ENCODE data around the gene RIPOR1.
"Not testable (repeated sequence)": the region's sequence is repeated elsewhere in the genome, so short reads cannot be mapped to it uniquely, and the experiment has no call there.

Gene RIPOR1, protein sequence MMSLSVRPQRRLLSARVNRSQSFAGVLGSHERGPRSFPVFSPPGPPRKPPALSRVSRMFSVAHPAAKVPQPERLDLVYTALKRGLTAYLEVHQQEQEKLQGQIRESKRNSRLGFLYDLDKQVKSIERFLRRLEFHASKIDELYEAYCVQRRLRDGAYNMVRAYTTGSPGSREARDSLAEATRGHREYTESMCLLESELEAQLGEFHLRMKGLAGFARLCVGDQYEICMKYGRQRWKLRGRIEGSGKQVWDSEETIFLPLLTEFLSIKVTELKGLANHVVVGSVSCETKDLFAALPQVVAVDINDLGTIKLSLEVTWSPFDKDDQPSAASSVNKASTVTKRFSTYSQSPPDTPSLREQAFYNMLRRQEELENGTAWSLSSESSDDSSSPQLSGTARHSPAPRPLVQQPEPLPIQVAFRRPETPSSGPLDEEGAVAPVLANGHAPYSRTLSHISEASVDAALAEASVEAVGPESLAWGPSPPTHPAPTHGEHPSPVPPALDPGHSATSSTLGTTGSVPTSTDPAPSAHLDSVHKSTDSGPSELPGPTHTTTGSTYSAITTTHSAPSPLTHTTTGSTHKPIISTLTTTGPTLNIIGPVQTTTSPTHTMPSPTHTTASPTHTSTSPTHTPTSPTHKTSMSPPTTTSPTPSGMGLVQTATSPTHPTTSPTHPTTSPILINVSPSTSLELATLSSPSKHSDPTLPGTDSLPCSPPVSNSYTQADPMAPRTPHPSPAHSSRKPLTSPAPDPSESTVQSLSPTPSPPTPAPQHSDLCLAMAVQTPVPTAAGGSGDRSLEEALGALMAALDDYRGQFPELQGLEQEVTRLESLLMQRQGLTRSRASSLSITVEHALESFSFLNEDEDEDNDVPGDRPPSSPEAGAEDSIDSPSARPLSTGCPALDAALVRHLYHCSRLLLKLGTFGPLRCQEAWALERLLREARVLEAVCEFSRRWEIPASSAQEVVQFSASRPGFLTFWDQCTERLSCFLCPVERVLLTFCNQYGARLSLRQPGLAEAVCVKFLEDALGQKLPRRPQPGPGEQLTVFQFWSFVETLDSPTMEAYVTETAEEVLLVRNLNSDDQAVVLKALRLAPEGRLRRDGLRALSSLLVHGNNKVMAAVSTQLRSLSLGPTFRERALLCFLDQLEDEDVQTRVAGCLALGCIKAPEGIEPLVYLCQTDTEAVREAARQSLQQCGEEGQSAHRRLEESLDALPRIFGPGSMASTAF

DNA sequence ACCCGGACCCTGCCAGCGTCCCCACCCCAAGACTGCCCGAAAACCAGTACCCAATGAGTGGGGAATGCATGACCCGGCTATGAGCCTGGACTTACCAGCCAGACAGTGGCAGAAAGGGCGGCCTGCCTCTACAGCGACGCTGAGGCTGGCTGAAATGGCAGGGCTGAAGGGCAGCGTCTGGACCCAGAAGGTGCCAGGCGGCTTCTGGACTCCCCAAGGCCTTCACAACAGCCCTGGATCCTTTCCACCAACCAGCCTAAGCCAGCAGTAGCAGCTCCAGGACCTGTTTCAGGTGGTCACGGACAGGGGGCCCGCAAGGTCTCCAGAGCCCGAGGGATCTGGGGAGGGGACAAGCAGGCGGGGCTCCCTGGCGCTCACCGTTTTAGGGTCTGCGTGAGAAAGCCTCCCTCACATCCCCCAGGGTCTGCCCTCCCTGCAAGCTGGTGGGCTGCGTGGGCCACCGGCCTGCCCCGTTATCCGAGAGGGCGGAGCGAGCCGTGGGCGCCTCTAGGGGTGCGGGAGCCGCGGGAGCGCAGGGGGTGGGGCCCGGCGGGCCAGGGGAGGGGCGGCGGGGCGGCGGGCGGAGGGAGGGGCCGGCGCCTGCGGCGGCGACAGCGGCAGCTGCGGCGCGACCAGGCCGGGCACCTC, at the start of gene RIPOR1:
RIPOR1 (plus strand) TSS at position 608 of the 648 bp plus-strand sequence. CDS start 9,618 bp downstream, outside the sequence.
- no peak for DNase-seq (ENCODE audit: low read depth in 2 of 2, low spot score in 1 of 2)

DNA sequence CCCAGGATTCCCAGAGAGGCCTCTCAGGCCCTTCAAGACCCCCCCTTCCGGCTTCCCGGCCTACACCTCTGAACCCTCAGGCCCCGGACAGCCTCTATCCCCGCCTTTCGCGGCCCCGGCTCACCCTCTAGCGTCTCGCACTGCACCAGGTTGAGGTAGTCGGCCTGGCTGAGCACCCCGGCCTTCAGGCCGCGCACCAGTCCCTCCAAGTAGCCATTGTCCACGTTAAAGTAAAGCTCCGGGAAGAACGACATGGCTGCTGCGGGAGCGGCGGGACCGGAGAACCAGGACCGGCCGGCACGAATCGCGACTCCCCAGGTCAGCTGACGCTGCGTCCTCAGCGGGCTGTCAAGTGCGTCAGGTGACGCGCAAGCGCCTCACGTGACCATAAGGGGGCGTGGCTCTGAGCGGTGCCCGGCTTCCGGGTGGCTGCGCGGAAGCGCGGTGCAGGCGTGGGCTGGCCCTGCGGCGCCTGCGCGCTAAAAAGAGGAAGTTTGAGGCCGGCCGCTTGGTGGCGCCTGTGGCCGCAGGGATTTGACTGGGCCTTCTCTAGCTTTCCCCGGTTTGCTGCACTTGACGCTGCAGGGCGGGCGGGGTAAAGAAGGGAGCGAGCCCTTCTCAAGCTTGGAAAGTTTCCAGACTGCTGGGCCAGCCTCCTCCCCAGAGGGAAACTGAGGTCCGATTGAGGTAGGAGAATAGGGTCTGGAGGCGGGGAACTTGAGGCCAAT, 47.6 kb upstream of the RIPOR1 start, which contains the start of gene ATP6V0D1:
ATP6V0D1 (minus strand) TSS at position 325 of the 728 bp plus-strand sequence; CDS start at position 254, 71 bp downstream.
- DNase-seq (ENCODE audit: low read depth in 2 of 2, low spot score in 1 of 2), result peak; percentile 98

DNA sequence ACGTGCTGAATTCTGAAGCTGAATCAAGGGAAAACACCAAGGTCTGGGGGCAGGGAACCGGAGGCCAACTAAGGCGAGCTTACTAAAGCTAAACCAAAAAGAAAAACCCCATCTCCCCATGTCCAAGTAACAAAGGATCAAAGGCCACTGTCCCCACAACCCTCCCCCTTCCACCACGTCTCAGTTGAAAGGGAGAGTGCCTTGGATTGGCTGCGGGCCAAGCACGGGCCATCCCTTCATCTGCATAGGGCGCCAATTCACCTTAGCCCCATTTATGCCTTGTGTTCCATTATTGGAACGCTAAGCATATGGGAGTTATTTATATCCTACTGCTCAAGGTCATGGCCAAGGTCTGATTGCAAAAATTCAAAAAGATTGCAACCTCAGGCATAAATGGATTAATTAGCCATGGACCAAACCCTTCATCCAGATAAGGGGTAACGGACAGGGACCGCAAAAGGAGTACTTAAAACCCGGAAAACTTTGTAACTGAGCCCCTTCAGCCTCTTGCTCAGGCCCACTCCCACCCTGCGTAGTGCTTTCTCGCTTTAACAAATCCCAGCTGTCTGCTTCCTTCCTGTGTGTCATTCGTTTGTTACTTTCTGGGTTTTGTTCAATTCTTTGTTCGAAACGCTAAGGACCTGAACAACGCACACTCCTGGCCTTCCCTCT, 46.9 kb upstream of the RIPOR1 start:
- DNase-seq (ENCODE audit: low read depth in 2 of 2, low spot score in 1 of 2), result no peak

DNA sequence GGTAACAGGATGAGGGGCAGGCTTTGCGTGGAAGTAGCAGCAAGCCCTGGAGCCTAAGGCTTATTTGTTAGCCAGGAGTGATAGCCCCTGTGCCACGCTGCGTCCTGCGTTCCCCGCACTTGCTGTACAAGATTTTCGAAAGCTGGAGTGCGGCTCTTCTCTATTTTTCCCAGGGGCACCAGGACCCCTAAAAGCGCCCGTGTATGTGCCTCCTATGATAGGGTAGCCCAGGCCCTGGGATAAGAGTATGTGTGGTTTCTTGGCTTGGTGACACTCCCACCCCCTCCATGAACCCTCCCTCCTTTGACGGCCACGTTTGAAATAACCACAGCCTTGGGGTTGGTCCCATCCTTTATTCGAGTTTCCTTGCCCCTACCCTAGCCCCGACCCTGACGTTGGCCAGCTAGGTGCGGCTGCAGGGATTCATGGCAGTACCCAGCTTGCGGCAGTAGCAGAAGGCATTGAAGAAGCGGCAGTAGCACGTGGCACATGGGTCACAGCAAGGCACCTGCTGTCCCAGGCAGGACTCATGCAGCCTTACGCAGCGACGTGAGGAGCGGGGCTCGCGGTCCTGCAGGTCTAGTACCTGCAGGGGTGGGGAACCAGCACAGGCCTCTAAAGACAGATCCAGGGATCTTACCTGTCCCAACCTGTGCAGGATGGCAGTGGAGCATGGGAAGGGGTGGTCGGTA, 46.2 kb upstream of the RIPOR1 start:
- DNase-seq (ENCODE audit: low read depth in 2 of 2, low spot score in 1 of 2), result no peak

DNA sequence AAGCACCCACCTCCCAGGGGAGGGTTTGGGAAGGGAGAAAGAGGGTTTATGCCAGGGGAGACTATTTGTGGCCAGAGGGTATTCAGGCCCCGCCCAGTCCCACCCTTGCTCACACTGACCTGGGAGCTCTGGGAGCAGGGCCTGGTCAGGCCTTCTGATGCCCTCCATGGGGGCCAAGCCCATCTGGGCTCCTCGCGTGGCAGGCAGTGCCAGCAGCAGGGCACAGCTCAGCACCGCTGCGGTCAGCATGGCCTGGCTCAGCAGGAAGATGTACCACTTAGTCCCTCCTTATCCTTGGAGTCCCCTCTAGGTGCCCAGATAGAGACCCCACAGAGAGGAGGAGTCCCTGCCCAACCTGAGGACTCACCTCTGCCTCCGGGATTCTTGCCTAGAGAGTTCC, 45.5 kb upstream of the RIPOR1 start, which contains the start of gene AGRP:
AGRP (minus strand) TSS at position 398 of the 400 bp plus-strand sequence; CDS start at position 249, 149 bp downstream.
- DNase-seq (ENCODE audit: low read depth in 2 of 2, low spot score in 1 of 2), result no peak

DNA sequence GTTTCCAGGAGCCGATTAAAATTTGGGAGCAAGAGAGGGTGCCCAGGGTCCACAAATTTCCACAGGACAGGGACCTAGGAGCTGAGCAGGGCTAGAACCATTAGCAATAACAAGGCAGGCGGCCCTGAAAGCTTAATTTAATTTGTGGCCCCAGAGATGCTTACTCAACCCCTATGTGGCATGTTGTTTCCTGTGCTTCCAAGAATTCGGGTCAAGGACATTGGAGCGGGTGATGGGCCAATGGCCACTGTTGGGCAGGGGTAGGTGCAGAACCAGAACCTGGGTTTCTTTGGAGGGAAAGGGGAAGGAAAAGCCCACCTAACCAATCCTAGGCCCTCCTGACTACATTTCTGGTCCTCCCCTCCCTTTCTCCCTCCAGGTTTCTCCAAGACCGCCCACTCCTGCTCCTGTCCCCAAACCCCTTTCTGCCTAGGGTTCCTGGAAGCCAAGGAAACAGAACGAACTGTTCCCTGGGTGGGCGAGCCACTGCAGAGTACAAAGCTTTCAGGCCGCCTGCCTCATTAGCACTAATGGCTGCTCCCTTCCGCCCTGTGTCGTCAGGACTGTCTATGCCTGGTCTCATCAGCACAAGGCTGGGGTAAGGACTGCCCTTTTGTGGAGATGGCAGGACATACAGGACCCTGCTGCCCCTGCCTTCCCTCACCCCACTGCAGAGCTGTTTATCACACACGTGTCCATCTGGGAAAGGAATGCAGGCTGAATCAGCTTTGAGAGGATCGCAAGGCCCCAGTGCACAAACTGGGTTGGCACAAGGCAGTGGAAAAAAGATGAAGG, 44.7 kb upstream of the RIPOR1 start:
- DNase-seq (ENCODE audit: low read depth in 2 of 2, low spot score in 1 of 2), result no peak

DNA sequence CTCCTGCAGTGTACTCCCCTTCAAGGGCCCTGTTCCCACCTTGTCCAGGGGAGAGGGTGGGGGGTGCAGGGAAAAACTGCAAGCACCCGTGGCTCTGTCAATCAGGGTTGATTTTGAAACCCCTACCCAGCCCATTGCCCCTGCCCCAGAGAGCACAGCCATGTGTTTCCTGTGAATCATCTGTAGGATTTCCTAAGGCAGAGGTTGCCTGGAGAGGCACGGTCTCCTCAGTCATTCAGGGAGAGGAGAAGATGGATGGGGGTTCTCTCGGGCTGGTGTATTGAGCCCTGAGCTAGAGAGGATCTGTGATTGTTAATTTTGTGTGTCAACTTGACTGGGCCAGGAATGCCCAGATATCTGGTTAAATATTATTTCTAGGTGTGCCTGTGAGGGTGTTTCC, 41.8 kb upstream of the RIPOR1 start:
- DNase-seq (ENCODE audit: low read depth in 2 of 2, low spot score in 1 of 2), result no peak

DNA sequence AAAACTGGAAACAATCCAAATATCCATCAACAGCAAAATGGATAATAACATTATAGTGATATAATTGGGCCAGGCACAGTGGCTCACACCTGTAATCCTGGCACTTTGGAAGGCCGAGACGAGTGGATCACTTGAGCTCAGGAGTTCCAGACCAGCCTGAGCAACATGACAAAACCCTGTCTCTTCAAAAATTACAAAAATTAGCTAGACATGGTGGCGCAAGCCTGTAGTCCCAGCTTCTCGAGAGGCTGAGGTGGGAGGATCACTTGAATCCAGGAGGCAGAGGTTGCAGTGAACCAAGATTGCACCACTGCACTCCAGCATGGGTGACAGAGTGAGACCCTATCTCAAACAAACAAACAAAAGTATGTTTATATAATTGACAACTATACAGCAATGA, 41.1 kb upstream of the RIPOR1 start:
- not testable (repeated sequence) for DNase-seq (ENCODE audit: low read depth in 2 of 2, low spot score in 1 of 2)

DNA sequence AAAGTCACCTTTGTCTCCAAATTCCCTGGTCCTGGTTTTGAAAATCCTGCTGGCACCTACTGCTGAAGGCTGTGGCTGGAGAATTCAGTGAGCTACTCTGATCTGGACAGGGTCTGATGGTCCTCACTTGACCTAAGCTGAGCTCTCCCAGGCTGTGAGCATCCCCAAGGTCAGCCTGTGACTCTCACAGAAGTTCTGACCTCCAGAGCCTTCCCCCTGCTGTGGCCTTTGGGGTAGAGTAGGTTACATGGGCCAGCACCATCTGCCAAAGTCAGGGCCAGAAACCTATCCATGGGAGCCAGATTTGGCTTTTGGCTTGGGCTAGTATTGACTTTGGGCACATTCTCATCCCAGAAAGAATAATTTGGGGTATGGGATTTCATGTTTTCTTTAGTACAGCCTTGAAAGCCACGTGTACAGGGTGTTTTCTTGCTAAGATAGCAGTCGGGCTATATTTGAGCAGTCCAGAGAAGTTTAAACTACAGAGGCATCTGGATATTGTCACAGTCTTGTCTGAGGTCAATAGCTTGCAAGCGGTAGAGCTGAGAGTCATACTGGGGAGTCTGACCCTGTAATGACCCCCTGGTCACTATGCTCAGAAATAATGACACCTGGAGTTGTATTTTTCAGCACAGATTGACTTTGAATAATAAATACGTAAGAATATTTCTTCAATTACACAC, 39.1 kb upstream of the RIPOR1 start:
- DNase-seq (ENCODE audit: low read depth in 2 of 2, low spot score in 1 of 2), result no peak

DNA sequence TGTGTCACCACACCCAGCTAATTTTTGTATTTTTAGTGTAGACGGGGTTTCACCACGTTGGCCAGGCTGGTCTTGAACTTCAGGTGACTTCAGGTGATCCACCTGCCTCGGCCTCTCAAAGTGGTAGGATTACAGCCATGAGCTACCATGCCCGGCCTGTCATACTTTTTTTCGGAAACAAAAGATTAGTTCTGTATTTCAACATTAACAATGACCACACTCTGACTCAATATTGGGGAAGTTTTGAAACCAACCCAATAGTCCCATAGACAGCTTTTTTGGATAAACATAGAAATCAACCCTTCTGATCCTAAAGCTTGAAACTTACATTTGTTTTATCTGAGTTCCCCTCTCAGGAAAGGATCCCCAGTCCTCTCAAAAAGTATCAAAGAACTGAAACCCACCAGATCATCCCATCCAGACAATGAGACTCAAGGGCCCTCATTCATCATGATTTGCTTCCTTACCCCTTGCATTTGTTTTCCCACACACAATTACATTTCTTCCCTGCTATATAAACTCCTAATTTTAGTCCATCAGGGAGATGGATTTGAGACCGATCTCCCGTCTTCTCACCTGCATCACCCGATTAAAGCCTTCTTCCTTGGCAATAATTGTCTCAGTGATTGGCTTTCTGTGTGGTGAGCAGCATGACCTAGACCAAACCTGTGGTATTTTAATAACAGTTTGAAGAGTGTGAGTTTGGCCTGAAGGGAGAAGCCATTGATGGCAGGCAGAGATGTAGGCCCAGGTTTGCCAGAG, 38.1 kb upstream of the RIPOR1 start:
- no peak for DNase-seq (ENCODE audit: low read depth in 2 of 2, low spot score in 1 of 2)

DNA sequence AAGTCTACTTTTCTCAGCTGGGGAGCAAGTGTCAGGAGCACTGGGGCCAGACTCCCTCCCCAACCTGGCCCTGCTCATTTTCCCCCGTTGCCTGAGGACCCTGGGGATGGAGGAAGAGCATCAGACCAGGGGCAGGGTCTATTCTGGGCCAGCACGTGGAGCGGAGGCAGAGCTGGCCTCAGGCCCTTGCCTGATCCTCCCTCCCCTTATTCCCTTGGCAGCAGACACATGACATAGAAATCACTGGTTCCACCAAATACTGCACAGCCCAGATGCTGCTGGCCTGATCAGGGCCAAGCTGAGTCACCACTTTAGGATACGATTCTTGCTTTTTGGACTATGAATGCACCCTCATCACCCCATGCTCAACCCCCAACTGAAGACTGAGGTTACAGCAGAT, 29.5 kb upstream of the RIPOR1 start:
- DNase-seq (ENCODE audit: low read depth in 2 of 2, low spot score in 1 of 2), result no peak

DNA sequence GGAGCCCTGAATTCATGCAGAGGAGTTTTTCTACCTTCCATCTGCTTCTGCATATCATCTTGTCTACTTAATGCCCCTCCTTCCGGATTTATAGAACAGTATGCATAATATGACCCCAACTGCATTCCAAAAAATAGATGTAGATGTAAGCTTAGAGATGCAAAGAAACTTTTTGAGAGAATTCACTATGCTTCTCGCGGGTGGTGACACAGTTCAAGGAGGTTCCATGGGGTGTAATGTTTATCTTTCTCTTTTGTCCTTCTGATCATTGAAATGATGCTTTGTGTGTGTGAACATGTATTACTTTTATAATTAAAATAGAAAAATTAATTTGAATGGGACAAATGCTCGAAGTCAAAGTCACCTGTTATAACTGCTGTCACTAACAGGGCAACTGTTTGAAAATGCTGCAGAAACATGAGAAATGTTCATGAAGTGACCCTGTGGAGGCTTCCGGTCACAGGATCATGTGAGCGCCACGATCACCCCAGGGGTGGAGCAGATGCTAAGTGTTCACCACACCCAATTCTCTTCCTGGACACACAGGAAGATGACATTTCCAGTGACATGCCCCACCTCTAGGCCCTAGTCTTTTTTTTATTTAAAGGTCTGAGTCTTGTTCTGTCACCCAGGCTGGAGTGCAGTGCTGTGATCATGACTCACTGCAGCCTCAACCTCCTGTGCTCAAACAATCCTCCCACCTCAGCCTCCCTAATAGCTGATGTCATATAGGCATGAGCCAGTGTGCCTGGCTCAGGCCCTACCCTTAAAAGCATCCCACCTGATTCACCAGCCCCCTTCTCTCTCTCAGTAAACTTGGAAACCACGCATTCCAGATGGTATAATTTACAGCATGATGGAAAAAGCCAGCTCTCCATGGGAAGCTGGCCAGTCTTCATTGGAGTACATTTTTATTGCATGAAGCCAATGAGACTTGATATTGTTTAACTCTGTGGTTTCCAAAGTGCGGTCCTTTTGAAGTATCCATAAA, 24.3 kb upstream of the RIPOR1 start:
- peak in 1 of 2 donors; percentile 24 for DNase-seq (ENCODE audit: low read depth in 2 of 2, low spot score in 1 of 2)

DNA sequence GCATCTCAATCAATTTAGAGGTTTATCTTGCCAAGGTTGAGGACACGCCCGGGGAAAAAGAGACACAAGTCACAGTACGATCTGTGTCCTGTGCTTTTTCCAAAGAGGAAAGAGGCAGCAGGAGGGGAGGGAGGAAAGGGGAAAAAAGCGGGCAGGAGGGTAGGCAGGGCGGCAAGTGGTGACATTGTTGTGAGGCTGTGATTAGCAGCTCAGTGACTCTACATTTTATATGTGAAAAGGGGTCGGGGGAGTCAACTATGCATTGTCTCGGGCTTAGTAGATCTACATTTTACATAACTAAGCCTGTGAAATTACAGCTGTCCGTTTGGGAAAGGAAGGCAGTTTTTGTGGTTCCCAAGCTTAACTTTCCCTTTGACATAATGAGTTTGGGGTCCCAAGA, 22.2 kb upstream of the RIPOR1 start:
- no peak for DNase-seq (ENCODE audit: low read depth in 2 of 2, low spot score in 1 of 2)

DNA sequence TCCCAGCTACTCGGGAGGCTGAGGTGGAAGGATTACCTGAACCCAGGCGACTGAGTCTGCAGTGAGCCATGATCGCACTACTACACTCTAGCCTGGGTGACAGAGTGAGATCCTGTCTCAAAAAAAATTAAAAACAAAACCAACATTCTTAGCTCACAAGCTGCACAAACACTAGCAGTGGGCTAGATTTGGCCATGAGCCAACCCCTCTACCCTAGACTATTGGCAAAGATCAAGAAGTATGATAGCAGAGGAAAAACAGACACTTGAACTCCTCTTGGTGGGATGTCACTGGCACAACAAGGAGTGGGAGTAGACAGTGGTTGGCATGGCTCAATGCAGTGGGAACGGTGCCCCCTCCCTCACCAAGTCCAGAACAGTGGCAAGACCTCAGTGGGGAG, 19.6 kb upstream of the RIPOR1 start:
- DNase-seq (ENCODE audit: low read depth in 2 of 2, low spot score in 1 of 2), result no peak

DNA sequence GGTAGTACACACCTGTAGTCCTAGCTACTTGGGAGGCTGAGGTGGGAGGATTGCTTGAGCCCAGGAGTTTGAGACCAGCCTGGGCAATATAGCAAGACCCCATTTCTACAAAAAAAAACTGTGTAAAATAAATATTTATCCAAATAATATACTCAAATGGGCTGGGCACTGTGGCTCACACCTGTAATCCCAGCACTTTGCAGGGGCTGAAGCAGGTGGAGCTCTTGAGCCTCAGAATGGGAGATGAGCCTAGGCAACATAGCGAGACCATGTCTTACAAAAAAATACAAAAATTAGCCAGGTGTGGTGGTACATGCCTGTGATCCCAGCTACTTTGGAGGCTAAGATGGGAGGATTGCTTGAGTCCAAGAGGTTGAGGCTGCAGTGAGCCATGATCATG, 14.7 kb upstream of the RIPOR1 start:
- DNase-seq (ENCODE audit: low read depth in 2 of 2, low spot score in 1 of 2), result not testable (repeated sequence)
